H1 (cell line): ENCODE data around the gene CNOT6L. TPM values are rescaled to one million over a fixed set of nuclear protein-coding genes. Genes with fewer than 3 reads are reported as not detected.

ENCODE experiments used
- CTCF ChIA-PET: fragments of 300-600 bp; sonication (Branson Sonifier 250); formaldehyde crosslinking; loops from one replicate; lab custom pipeline; 2021; ENCODE audit not compliant: partially characterized antibody; lab: Charles Lee
- POLR2A ChIA-PET: fragments of 300-600 bp; sonication (Branson Sonifier 250); formaldehyde crosslinking; loops from one replicate; lab custom pipeline; 2021; ENCODE audit warnings: inconsistent platforms; ENCODE audit not compliant: partially characterized antibody; lab: Charles Lee
- DNase-seq, 2 experiments: peaks; one replicate each; pipeline versions ENCODE4 v3.0.0 to v3.0.0-alpha.2; 2010 to 2022; ENCODE audit warnings: low spot score in 2 of 2, low read depth in 1 of 2, mixed read lengths in 1 of 2
- FAIRE-seq: peaks from 2 replicates; lab custom pipeline; 2011; peaks lifted over from hg19 to GRCh38; lab: Jason Lieb, UNC
- H2AFZ ChIP-seq: 2 replicates; pipeline ENCODE4 v1.8.1; 2012; ENCODE audit warnings: low read length, inconsistent platforms
- H2AK5ac ChIP-seq: 2 replicates; pipeline ENCODE4 v1.6.1; 2013; ENCODE audit warnings: low read depth, low read length
- H2BK120ac ChIP-seq: replicated peaks from 2 replicates; pipeline ENCODE3; 2013; ENCODE audit warnings: low read depth, low read length, inconsistent platforms
- H2BK12ac ChIP-seq: 2 replicates; pipeline ENCODE4 v1.6.1; 2013; ENCODE audit warnings: low read depth, low read length
- H2BK15ac ChIP-seq: 2 replicates; pipeline ENCODE4 v1.6.1; 2013; ENCODE audit warnings: low read length
- H2BK20ac ChIP-seq: 2 replicates; pipeline ENCODE4 v1.6.1; 2013; ENCODE audit warnings: low read length
- H2BK5ac ChIP-seq: 2 replicates; pipeline ENCODE4 v1.6.1; 2013; ENCODE audit warnings: low read depth, low read length
- H3K14ac ChIP-seq: 2 replicates; pipeline ENCODE4 v1.6.1; 2013; ENCODE audit warnings: inconsistent platforms; ENCODE audit not compliant: insufficient read length
- H3K18ac ChIP-seq: 2 replicates; pipeline ENCODE4 v1.6.1; 2013; ENCODE audit warnings: low read length; ENCODE audit errors: extremely low read depth
- H3K23ac ChIP-seq: 2 replicates; pipeline ENCODE4 v1.6.1; 2013; ENCODE audit warnings: inconsistent platforms; ENCODE audit not compliant: insufficient read length
- H3K23me2 ChIP-seq: 2 replicates; pipeline ENCODE4 v1.6.1; 2013; ENCODE audit warnings: low read depth, low read length
- H3K27ac ChIP-seq: 2 replicates; pipeline ENCODE4 v1.6.1; 2011; ENCODE audit warnings: low read depth, low read length, inconsistent platforms
- H3K27me3 ChIP-seq, 4 experiments: replicated peaks in 1 of 4; 1 replicate in 1 of 4; 2 replicates in 3 of 4; pipeline versions ENCODE4 v1.6.1 to v1.8.1; 2011 to 2013; ENCODE audit warnings: low read length in 3 of 4, mild to moderate bottlenecking in 3 of 4, inconsistent platforms in 2 of 4, mixed read lengths in 2 of 4, moderate library complexity in 1 of 4; ENCODE audit not compliant: control insufficient read depth in 3 of 4, insufficient read depth in 3 of 4; ENCODE audit errors: extremely low read depth in 1 of 4
- H3K36me3 ChIP-seq, 4 experiments: 2 replicates each; pipeline versions ENCODE4 v1.6.1 to v1.8.1; 2011 to 2013; ENCODE audit warnings: mild to moderate bottlenecking in 4 of 4, low read length in 3 of 4, moderate library complexity in 2 of 4, control low read depth in 1 of 4, inconsistent platforms in 1 of 4; ENCODE audit not compliant: insufficient read depth in 4 of 4, control insufficient read depth in 2 of 4
- H3K4ac ChIP-seq: replicated peaks from 2 replicates; pipeline ENCODE3; 2013; ENCODE audit warnings: low read length, low read depth, mixed read lengths, inconsistent platforms; ENCODE audit not compliant: insufficient read length
- H3K4me1 ChIP-seq, 4 experiments: replicated peaks in 1 of 4; 1 replicate in 1 of 4; 2 replicates in 3 of 4; pipeline versions ENCODE4 v1.6.1 to v1.8.1; 2011 to 2013; ENCODE audit warnings: low read length in 3 of 4, inconsistent platforms in 2 of 4, mixed read lengths in 1 of 4; ENCODE audit not compliant: insufficient read depth in 4 of 4, control insufficient read depth in 3 of 4
- H3K4me2 ChIP-seq, 2 experiments: 2 replicates each; pipeline versions ENCODE4 v1.6.1 to v1.8.1; 2011 to 2013; ENCODE audit warnings: low read depth in 2 of 2, low read length in 2 of 2, control low read depth in 1 of 2, inconsistent platforms in 1 of 2, mild to moderate bottlenecking in 1 of 2; ENCODE audit not compliant: insufficient read depth in 1 of 2
- H3K4me3 ChIP-seq, 4 experiments: fragments of 200-600, 300-600 bp in 1 of 4; sonication (generic), shearing (Covaris generic), sonication (Bioruptor Twin) in 1 of 4; 2 replicates each; pipeline versions ENCODE4 v1.5.1 to v1.8.1; 2011 to 2016; ENCODE audit warnings: low read length in 4 of 4, low read depth in 3 of 4, control low read depth in 2 of 4, inconsistent platforms in 2 of 4, mild to moderate bottlenecking in 2 of 4, mixed read lengths in 1 of 4, moderate library complexity in 1 of 4; ENCODE audit not compliant: insufficient read depth in 2 of 4; ENCODE audit errors: extremely low read depth in 1 of 4
- H3K56ac ChIP-seq: replicated peaks from 2 replicates; pipeline ENCODE3; 2013; ENCODE audit warnings: low read depth, mild to moderate bottlenecking, mixed read lengths, low read length, inconsistent platforms; ENCODE audit not compliant: insufficient read length
- H3K79me1 ChIP-seq: 2 replicates; pipeline ENCODE4 v1.6.1; 2013; ENCODE audit warnings: low read depth, low read length, control low read depth
- H3K79me2 ChIP-seq, 2 experiments: 2 replicates each; pipeline versions ENCODE4 v1.6.1 to v1.8.1; 2012 to 2013; ENCODE audit warnings: low read length in 2 of 2, mild to moderate bottlenecking in 2 of 2, inconsistent platforms in 1 of 2; ENCODE audit not compliant: insufficient read depth in 2 of 2, control insufficient read depth in 1 of 2
- H3K9ac ChIP-seq, 4 experiments: replicated peaks in 1 of 4; 1 replicate in 1 of 4; 2 replicates in 3 of 4; pipeline versions ENCODE4 v1.6.1 to v1.8.1; 2011 to 2013; ENCODE audit warnings: low read depth in 3 of 4, low read length in 3 of 4, control low read depth in 2 of 4, mild to moderate bottlenecking in 2 of 4, moderate library complexity in 2 of 4, inconsistent platforms in 1 of 4; ENCODE audit errors: extremely low read depth in 1 of 4
- H3K9me3 ChIP-seq, 2 experiments: 2 replicates each; pipeline versions ENCODE4 v1.6.1 to v1.8.1; 2012 to 2013; ENCODE audit warnings: mild to moderate bottlenecking in 2 of 2, moderate library complexity in 2 of 2, control low read depth in 1 of 2, inconsistent platforms in 1 of 2, low read depth in 1 of 2, low read length in 1 of 2, mixed read lengths in 1 of 2; ENCODE audit not compliant: insufficient read depth in 2 of 2
- H4K20me1 ChIP-seq, 2 experiments: replicated peaks in 1 of 2; 2 replicates each; pipeline versions ENCODE3 to v1.8.1; 2011 to 2013; ENCODE audit warnings: inconsistent platforms in 2 of 2, low read length in 2 of 2, mild to moderate bottlenecking in 1 of 2; ENCODE audit not compliant: insufficient read depth in 2 of 2, control insufficient read depth in 1 of 2
- H4K5ac ChIP-seq: 2 replicates; pipeline ENCODE4 v1.6.1; 2013; ENCODE audit warnings: low read length, low read depth, mixed read lengths, inconsistent platforms; ENCODE audit not compliant: insufficient read length
- H4K8ac ChIP-seq: 2 replicates; pipeline ENCODE4 v1.8.0; 2013; ENCODE audit warnings: mild to moderate bottlenecking, moderate library complexity, low read length, inconsistent platforms; ENCODE audit not compliant: insufficient read depth; ENCODE audit errors: extremely low read depth
- H4K91ac ChIP-seq: replicated peaks from 2 replicates; pipeline ENCODE3; 2013; ENCODE audit warnings: low read length, mixed read lengths, inconsistent platforms; ENCODE audit not compliant: insufficient read length
- BCL11A ChIP-seq, 2 experiments: IDR thresholded peaks; one replicate each; pipeline ENCODE4 v1.6.1; 2011; ENCODE audit warnings: low read depth in 2 of 2, low read length in 2 of 2, mild to moderate bottlenecking in 2 of 2
- CBX5 ChIP-seq: fragments of 300-800, 300-1000 bp; sonication (generic); IDR thresholded peaks from 2 replicates; pipeline ENCODE4 v1.7.1; 2016; ENCODE audit warnings: antibody characterized with exemption, low read length, low read depth
- CREB1 ChIP-seq: IDR thresholded peaks from 2 replicates; pipeline ENCODE4 v1.6.1; 2012; ENCODE audit warnings: inconsistent platforms
- EGR1 ChIP-seq: IDR thresholded peaks from 2 replicates; pipeline ENCODE4 v1.6.1; 2011; ENCODE audit warnings: low read depth, low read length, borderline replicate concordance
- EZH2 ChIP-seq: fragments of 200-600 bp; sonication (generic); IDR thresholded peaks from 2 replicates; pipeline ENCODE4 v1.7.1; 2012; ENCODE audit warnings: low read depth, mild to moderate bottlenecking, moderate library complexity, low read length, inconsistent platforms; ENCODE audit not compliant: severe bottlenecking
- KDM1A ChIP-seq: fragments of 200-600, 300-600 bp; sonication (generic); IDR thresholded peaks from 2 replicates; pipeline ENCODE4 v1.7.1; 2016; ENCODE audit warnings: mild to moderate bottlenecking, low read length, borderline replicate concordance
- MAFK ChIP-seq: IDR thresholded peaks from 2 replicates; pipeline ENCODE4 v1.6.1; 2012; ENCODE audit warnings: low read depth, mild to moderate bottlenecking, improper control_type of control experiment, low read length
- POLR2AphosphoS5 ChIP-seq: IDR thresholded peaks from 2 replicates; pipeline ENCODE4 v1.6.1; 2011; ENCODE audit warnings: low read depth, low read length
- POU5F1 ChIP-seq: IDR thresholded peaks from 2 replicates; pipeline ENCODE4 v1.6.1; 2011; ENCODE audit warnings: low read depth, mild to moderate bottlenecking, low read length, moderate library complexity
- RAD21 ChIP-seq, 2 experiments: IDR thresholded peaks in 1 of 2; conservative IDR thresholded peaks in 1 of 2; 2 replicates each; pipeline ENCODE4 v1.6.1; 2011; ENCODE audit warnings: low read depth in 2 of 2, low read length in 2 of 2, improper control_type of control experiment in 1 of 2, inconsistent platforms in 1 of 2, mild to moderate bottlenecking in 1 of 2, moderate library complexity in 1 of 2
- RBBP5 ChIP-seq: IDR thresholded peaks from 2 replicates; pipeline ENCODE4 v1.7.1; 2012; ENCODE audit warnings: low read depth, mild to moderate bottlenecking, inconsistent platforms, low read length, moderate library complexity, borderline replicate concordance
- TEAD4 ChIP-seq: IDR thresholded peaks from 2 replicates; pipeline ENCODE4 v1.6.1; 2012; ENCODE audit warnings: low read depth, low read length, inconsistent platforms, mixed read lengths
- polyA plus RNA-seq, 7 experiments: library from polyadenylated mRNA; depleted of rRNA in 3 of 7; stranded (reverse) in 5 of 7; unstranded in 2 of 7; fragments of >200 nt in 5 of 7; fragments of 200-250 nt in 2 of 7; gene quantifications; 1 replicate in 5 of 7; 2 replicates in 1 of 7; 4 replicates in 1 of 7; pipeline versions ENCODE4 v1.2.1 to v1.2.3, GENCODE V29; 2011 to 2013; ENCODE audit warnings: missing spikeins in 2 of 7, mixed read lengths in 2 of 7
- total RNA-seq: library from RNA; stranded (reverse); fragmentation: NEBNext Ultra II Directional; extraction: Animal tissue kit (Norgen Biotek cat#: 25700); gene quantifications from 2 replicates; pipeline ENCODE4 v1.2.1, GENCODE V29; 2021
- TF ChIP-seq, protein P1 (sequence below): IDR thresholded peaks from 2 replicates; pipeline ENCODE4 v1.6.1; 2011; ENCODE audit warnings: low read length, improper control_type of control experiment

CNOT6L gene
- total and polyA plus RNA-seq, 2 of the 8 experiments (the other 6 are each of a cell fraction or from before 2014, with no cell fraction given), result 2.0 to 22.4 TPM

DNA sequence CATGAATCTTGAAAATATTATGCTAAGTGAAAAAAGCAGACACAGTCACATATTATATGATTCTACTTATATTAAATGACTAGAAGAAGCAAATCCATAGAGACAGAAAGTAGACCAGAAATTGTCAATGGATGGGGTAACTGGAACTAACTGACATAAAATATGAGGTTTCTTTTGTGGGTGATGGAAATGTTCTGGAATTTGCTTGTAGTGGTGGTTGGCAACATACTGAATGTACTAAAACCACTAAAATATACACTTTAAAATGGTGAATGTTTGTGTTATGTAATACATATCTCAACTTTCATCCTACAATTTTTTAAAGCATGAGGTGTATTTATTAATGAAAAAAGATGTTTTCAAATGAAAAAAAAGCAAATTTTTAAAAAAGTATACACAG, 14.7 kb downstream of the CNOT6L start:
- H4K91ac ChIP-seq, result no peak overlapping the region
- no peak overlapping the region for H3K27ac ChIP-seq
- no peak overlapping the region for H2BK20ac ChIP-seq
- no peak overlapping the region for H2BK120ac ChIP-seq
- H3K79me2 ChIP-seq, result no peaks in the 10 kb centered on the region; a peak in 1 of 4 replicates
- no peak overlapping the region for H3K9ac ChIP-seq
- H2BK15ac ChIP-seq, result no peak overlapping the region
- H3K4me3 ChIP-seq, result no peak overlapping the region
- no peak overlapping the region for H3K4me2 ChIP-seq
- H3K36me3 ChIP-seq, result no peaks in the 10 kb centered on the region
- no peak overlapping the region for H2AK5ac ChIP-seq
- H3K18ac ChIP-seq, result no peak overlapping the region
- no peaks in the 10 kb centered on the region for H3K9me3 ChIP-seq
- H3K79me1 ChIP-seq, result no peaks in the 10 kb centered on the region
- H3K23ac ChIP-seq, result no peak overlapping the region
- POLR2A ChIA-PET, result no interaction called here
- CTCF ChIA-PET, result no interaction called here
- no peak overlapping the region for H2AFZ ChIP-seq
- FAIRE-seq, result no peak
- H3K4ac ChIP-seq, result no peak overlapping the region
- no peak overlapping the region for H3K14ac ChIP-seq
- no peaks in the 10 kb centered on the region for H3K27me3 ChIP-seq
- H4K20me1 ChIP-seq, result peaks cover 0 to 1% of the 10 kb centered on the region in 2 experiments
- H2BK5ac ChIP-seq, result no peak overlapping the region
- H3K56ac ChIP-seq, result no peak overlapping the region
- no peak overlapping the region for H2BK12ac ChIP-seq
- H3K4me1 ChIP-seq, result peaks cover 0 to 4% (median 2%) of the 10 kb centered on the region in 4 experiments; a peak in 3 of 7 replicates
- DNase-seq, result no peak
- no peak overlapping the region for H4K8ac ChIP-seq
- H3K23me2 ChIP-seq, result no peaks in the 10 kb centered on the region
- H4K5ac ChIP-seq, result no peak overlapping the region
- TF ChIP-seq, protein P1, sequence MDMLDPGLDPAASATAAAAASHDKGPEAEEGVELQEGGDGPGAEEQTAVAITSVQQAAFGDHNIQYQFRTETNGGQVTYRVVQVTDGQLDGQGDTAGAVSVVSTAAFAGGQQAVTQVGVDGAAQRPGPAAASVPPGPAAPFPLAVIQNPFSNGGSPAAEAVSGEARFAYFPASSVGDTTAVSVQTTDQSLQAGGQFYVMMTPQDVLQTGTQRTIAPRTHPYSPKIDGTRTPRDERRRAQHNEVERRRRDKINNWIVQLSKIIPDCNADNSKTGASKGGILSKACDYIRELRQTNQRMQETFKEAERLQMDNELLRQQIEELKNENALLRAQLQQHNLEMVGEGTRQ, result no peak
- no peak for TF ChIP-seq TEAD4
- TF ChIP-seq BCL11A (IDR thresholded peaks at IDR 0.05; ENCODE audit: low read depth in 2 of 2, low read length in 2 of 2), result no peak
- no peak for TF ChIP-seq EGR1
- no peak for TF ChIP-seq CREB1
- no peak for TF ChIP-seq KDM1A
- TF ChIP-seq POLR2AphosphoS5, result no peak
- TF ChIP-seq EZH2, result no peak
- no peak for TF ChIP-seq RAD21 (IDR thresholded peaks at IDR 0.05 in 1 of 2, conservative IDR thresholded peaks at IDR 0.05 in 1 of 2; ENCODE audit: low read depth in 2 of 2, low read length in 2 of 2)
- no peak for TF ChIP-seq MAFK
- TF ChIP-seq POU5F1, result no peak
- no peak for TF ChIP-seq RBBP5
- no peak for TF ChIP-seq CBX5
- TF ChIP-seq, all 59 proteins: peak for 0
